Parathyroid adenoma (tissue), 2 donors: ENCODE results near the gene ZNF814.

Source experiments
- H2AFZ ChIP-seq: fragments of 300-600 bp; sonication (generic); one replicate; pipeline ENCODE4 v1.7.0; 2017; ENCODE audit warnings: antibody characterized with exemption, mild to moderate bottlenecking
- H3K27ac ChIP-seq: fragments of 300-600 bp; sonication (generic); one replicate; pipeline ENCODE4 v1.7.0; 2017
- H3K27me3 ChIP-seq: fragments of 300-600 bp; sonication (generic); one replicate; pipeline ENCODE4 v1.7.0; 2017; ENCODE audit warnings: low read length; ENCODE audit not compliant: control insufficient read depth, insufficient read depth
- H3K36me3 ChIP-seq: fragments of 300-600 bp; sonication (generic); one replicate; pipeline ENCODE4 v1.7.0; 2017; ENCODE audit warnings: low read length; ENCODE audit not compliant: control insufficient read depth, insufficient read depth
- H3K4me1 ChIP-seq: fragments of 300-600 bp; sonication (generic); one replicate; pipeline ENCODE4 v1.7.0; 2017; ENCODE audit warnings: control low read depth
- H3K4me2 ChIP-seq: fragments of 300-600 bp; sonication (generic); one replicate; pipeline ENCODE4 v1.7.0; 2017; ENCODE audit warnings: low read length
- H3K4me3 ChIP-seq: fragments of 300-600 bp; sonication (generic); one replicate; pipeline ENCODE4 v1.7.0; 2017; ENCODE audit warnings: low read depth, low read length
- H3K79me2 ChIP-seq: fragments of 300-600 bp; sonication (generic); one replicate; pipeline ENCODE4 v1.7.0; 2017; ENCODE audit warnings: control low read depth
- H3K9ac ChIP-seq: fragments of 300-600 bp; sonication (generic); one replicate; pipeline ENCODE4 v1.7.0; 2017; ENCODE audit warnings: mild to moderate bottlenecking
- H3K9me3 ChIP-seq: fragments of 300-600 bp; sonication (generic); one replicate; pipeline ENCODE4 v1.7.0; 2017; ENCODE audit warnings: low read length; ENCODE audit not compliant: control insufficient read depth
- CTCF ChIP-seq: fragments of 300-600 bp; sonication (generic); IDR thresholded peaks from one replicate; pipeline ENCODE4 v1.7.0; 2017; ENCODE audit warnings: antibody characterized with exemption, mild to moderate bottlenecking
- donor health status: primary hyperparathyroidism.

Gene ZNF814

GRCh38 chr19:57819475-57820148 is 69.2 kb downstream of the ZNF814 start:
- no peaks in the 10 kb centered on the region for H3K9me3 ChIP-seq
- peak overlapping the region; percentile 40 for H3K9ac ChIP-seq
- peak overlapping the region; percentile 88 for H2AFZ ChIP-seq
- H3K4me3 ChIP-seq, result peak overlapping the region; percentile 71
- no peaks in the 10 kb centered on the region for H3K36me3 ChIP-seq
- H3K4me1 ChIP-seq, result peaks cover 3% of the 10 kb centered on the region
- peak overlapping the region; percentile 55 for H3K27ac ChIP-seq
- peak overlapping the region; percentile 87 for H3K4me2 ChIP-seq
- peaks cover 15% of the 10 kb centered on the region for H3K79me2 ChIP-seq
- H3K27me3 ChIP-seq, result no peaks in the 10 kb centered on the region
- no peak for TF ChIP-seq CTCF

- Histone ChIP-seq H3K27me3 (no peaks in the 10 kb centered on the region), H3K36me3 (no peaks in the 10 kb centered on the region), H3K27ac (no peak overlapping the region), H3K4me3 (no peak overlapping the region), H3K9ac (no peak overlapping the region), H2AFZ (no peak overlapping the region), H3K79me2 (peaks cover 15% of the 10 kb centered on the region), H3K4me1 (peaks cover 3% of the 10 kb centered on the region), H3K4me2 (no peak overlapping the region), H3K9me3 (no peaks in the 10 kb centered on the region)
- TF ChIP-seq CTCF, result no peak
Measured at GRCh38 chr19:57818378-57818777, 70.5 kb downstream of the ZNF814 start.

- TF ChIP-seq CTCF, result no peak
Measured at GRCh38 chr19:57817976-57818375, 70.9 kb downstream of the ZNF814 start.

GRCh38 chr19:57816652-57817051 is 72.2 kb downstream of the ZNF814 start:
- no peak overlapping the region for H2AFZ ChIP-seq
- no peaks in the 10 kb centered on the region for H3K36me3 ChIP-seq
- no peak overlapping the region for H3K9ac ChIP-seq
- H3K27me3 ChIP-seq, result no peaks in the 10 kb centered on the region
- peaks cover 3% of the 10 kb centered on the region for H3K4me1 ChIP-seq
- H3K4me2 ChIP-seq, result no peak overlapping the region
- H3K27ac ChIP-seq, result no peak overlapping the region
- H3K4me3 ChIP-seq, result no peak overlapping the region
- TF ChIP-seq CTCF, result no peak
- H3K9me3 ChIP-seq, result no peaks in the 10 kb centered on the region
- H3K79me2 ChIP-seq, result peaks cover 9% of the 10 kb centered on the region

More at GRCh38 chr19:57817976-57818375, 70.9 kb downstream of the ZNF814 start:
- no peak overlapping the region for H3K4me3 ChIP-seq
- H3K27me3 ChIP-seq, result no peaks in the 10 kb centered on the region
- H3K79me2 ChIP-seq, result peaks cover 15% of the 10 kb centered on the region
- H3K9ac ChIP-seq, result no peak overlapping the region
- H3K4me2 ChIP-seq, result no peak overlapping the region
- H3K9me3 ChIP-seq, result no peaks in the 10 kb centered on the region
- H2AFZ ChIP-seq, result no peak overlapping the region
- H3K27ac ChIP-seq, result no peak overlapping the region
- no peaks in the 10 kb centered on the region for H3K36me3 ChIP-seq
- H3K4me1 ChIP-seq, result peaks cover 3% of the 10 kb centered on the region
